GM21737 (cell line): ENCODE measurements around the gene NUP210L.

Experiments used
- ATAC-seq: cut with Tn5 transposase; IDR thresholded peaks from one replicate; pipeline ENCODE4 v1.9.1; 2021; ENCODE audit warnings: mild to moderate bottlenecking, moderate library complexity; ENCODE audit not compliant: unreplicated experiment

Gene NUP210L

GRCh38 chr1:154154534-154155191 lies at the start of gene NUP210L:
NUP210L (minus strand) TSS chr1:154155073.
- no peak for ATAC-seq

- ATAC-seq: no peak
These were observed 44.6 kb upstream of the NUP210L start for GRCh38 chr1:154199563-154199879.

- no peak for ATAC-seq
These were observed 44.1 kb upstream of the NUP210L start for GRCh38 chr1:154198756-154199562.

- no peak for ATAC-seq
These were observed 38.9 kb upstream of the NUP210L start for GRCh38 chr1:154193821-154194220.

- ATAC-seq: no peak
These were observed 37.6 kb upstream of the NUP210L start for GRCh38 chr1:154192476-154192875.

- no peak for ATAC-seq
These were observed 37.2 kb upstream of the NUP210L start, which contains the start of gene TPM3 for GRCh38 chr1:154191990-154192461. TPM3 (minus strand) TSS chr1:154192100; CDS start chr1:154192018, 82 bp downstream.

- no peak for ATAC-seq
These were observed 35.7 kb upstream of the NUP210L start for GRCh38 chr1:154190550-154190949.

- ATAC-seq: no peak
These were observed 32.1 kb upstream of the NUP210L start for GRCh38 chr1:154186852-154187501.

GRCh38 chr1:154186177-154186576 lies 31.3 kb upstream of the NUP210L start:
- ATAC-seq: no peak

GRCh38 chr1:154183046-154183915 lies 28.4 kb upstream of the NUP210L start:
- peak; percentile 69 for ATAC-seq

GRCh38 chr1:154182344-154183045 lies 27.6 kb upstream of the NUP210L start:
- ATAC-seq: peak; percentile 52

GRCh38 chr1:154181944-154182343 lies 27.1 kb upstream of the NUP210L start:
- no peak for ATAC-seq

GRCh38 chr1:154179946-154180687 lies 25.2 kb upstream of the NUP210L start:
- ATAC-seq: no peak

GRCh38 chr1:154178911-154179811 lies 24.3 kb upstream of the NUP210L start:
- ATAC-seq: no peak

GRCh38 chr1:154178013-154178412 lies 23.1 kb upstream of the NUP210L start:
- ATAC-seq: no peak

- no peak for ATAC-seq
These were observed 21.5 kb upstream of the NUP210L start for GRCh38 chr1:154176337-154176736.

GRCh38 chr1:154174654-154175053 lies 19.8 kb upstream of the NUP210L start:
- ATAC-seq: no peak

- no peak for ATAC-seq
These were observed 17.0 kb upstream of the NUP210L start for GRCh38 chr1:154171880-154172279.

- ATAC-seq: no peak
These were observed 16.3 kb upstream of the NUP210L start for GRCh38 chr1:154171223-154171583.
